Activated CD4-positive, alpha-beta T cell treated with anti-CD3 and anti-CD28 coated beads for 48 hours (primary cell): Measurements from ENCODE around the gene MGAT5.

Experiments
- DNase-seq: peaks from one replicate; pipeline ENCODE4 v3.0.0-alpha.2; 2020

Gene MGAT5

GRCh38 chr2:134406311-134406710, 152.4 kb downstream of the MGAT5 start:
- DNase-seq, result peak; percentile 5

GRCh38 chr2:134406736-134407135, 152.9 kb downstream of the MGAT5 start:
- no peak for DNase-seq

- DNase-seq, result no peak
Measured at GRCh38 chr2:134407154-134407890, 153.4 kb downstream of the MGAT5 start.

- no peak for DNase-seq
Measured at GRCh38 chr2:134408386-134408785, 154.5 kb downstream of the MGAT5 start.

GRCh38 chr2:134408791-134409190, 154.9 kb downstream of the MGAT5 start:
- DNase-seq, result no peak

GRCh38 chr2:134410006-134410405, 156.1 kb downstream of the MGAT5 start:
- DNase-seq, result no peak

- DNase-seq, result no peak
Measured at GRCh38 chr2:134410831-134411231, 157.0 kb downstream of the MGAT5 start.

- DNase-seq, result no peak
Measured at GRCh38 chr2:134411279-134411827, 157.5 kb downstream of the MGAT5 start.

- DNase-seq, result peak; percentile 71
Measured at GRCh38 chr2:134411828-134412638, 158.2 kb downstream of the MGAT5 start.

GRCh38 chr2:134412639-134412999, 158.7 kb downstream of the MGAT5 start:
- no peak for DNase-seq

- DNase-seq, result no peak
Measured at GRCh38 chr2:134413430-134413829, 159.6 kb downstream of the MGAT5 start.

GRCh38 chr2:134413912-134414311, 160.0 kb downstream of the MGAT5 start:
- DNase-seq, result no peak

- DNase-seq, result no peak
Measured at GRCh38 chr2:134416018-134416417, 162.1 kb downstream of the MGAT5 start.

- no peak for DNase-seq
Measured at GRCh38 chr2:134416637-134417036, 162.8 kb downstream of the MGAT5 start.

- no peak for DNase-seq
Measured at GRCh38 chr2:134417968-134418582, 164.2 kb downstream of the MGAT5 start.

GRCh38 chr2:134420259-134420658, 166.4 kb downstream of the MGAT5 start:
- no peak for DNase-seq

- DNase-seq, result no peak
Measured at GRCh38 chr2:134420920-134421319, 167.0 kb downstream of the MGAT5 start.

GRCh38 chr2:134421556-134422328, 167.9 kb downstream of the MGAT5 start:
- DNase-seq, result no peak

GRCh38 chr2:134425724-134426496, 172.0 kb downstream of the MGAT5 start:
- DNase-seq, result no peak

- no peak for DNase-seq
Measured at GRCh38 chr2:134426721-134427120, 172.8 kb downstream of the MGAT5 start.

GRCh38 chr2:134429886-134430285, 176.0 kb downstream of the MGAT5 start:
- no peak for DNase-seq

- DNase-seq, result no peak
Measured at GRCh38 chr2:134431838-134432434, 178.1 kb downstream of the MGAT5 start.
